ENCODE data around the gene CCND2. TPM values are rescaled to one million over a fixed set of nuclear protein-coding genes. Genes with fewer than 3 reads are reported as not detected.
A peak's percentile ranks its signal among the peaks of the same experiment; 100 is the strongest.

Gene CCND2
- total RNA-seq, 2 experiments from 2014 or later, result 357 to 369 TPM

DNA sequence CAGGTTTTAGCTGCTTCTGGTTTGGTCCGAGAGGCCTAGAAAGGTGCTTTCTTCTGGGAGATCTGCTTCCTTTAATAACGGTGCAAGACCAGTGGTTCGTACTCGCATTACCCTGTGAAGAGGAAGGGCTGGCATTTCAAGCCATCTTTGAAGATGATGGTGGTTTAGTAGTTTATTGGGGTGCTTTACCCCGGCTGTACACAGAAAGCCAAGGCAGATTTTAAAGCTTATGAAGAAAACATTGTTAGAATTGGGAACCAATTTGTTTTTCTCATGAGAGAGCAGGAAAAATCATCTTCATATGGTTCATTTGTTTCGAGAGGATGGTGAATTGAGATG is 3.6 kb downstream of the CCND2 start:
- ChIA-PET CTCF (interaction anchor here (0.6 to 8.6 kb wide), 66 partner anchors 8 to 516 kb away, joined by 3 to 109 read pairs (median 6); no protein-coding TSS in a partner anchor), POLR2A (interaction anchor here (0.6 to 2.6 kb wide), 14 partner anchors 9 to 402 kb away, joined by 3 to 12 read pairs (median 4); no protein-coding TSS in a partner anchor)
- H3K4me3 Mint-ChIP-seq, result peak overlapping the region; percentile 95
- no peaks in the 10 kb centered on the region for H3K27me3 Mint-ChIP-seq
- H3K27ac Mint-ChIP-seq, result peak overlapping the region; percentile 99
- peaks cover 66% of the 10 kb centered on the region for H3K4me1 Mint-ChIP-seq
- DNase-seq, result no peak
- H3K9me3 Mint-ChIP-seq (ENCODE audit: low read depth), result no peaks in the 10 kb centered on the region
- ATAC-seq, result no peak
- intact Hi-C loops (cut with DNase I, micrococcal nuclease), result loop anchor here (1.0 kb wide), 6 partner anchors 9 to 392 kb away; no protein-coding TSS in a partner anchor
- H3K36me3 Mint-ChIP-seq (ENCODE audit: low read depth), result peaks cover 84% of the 10 kb centered on the region

DNA sequence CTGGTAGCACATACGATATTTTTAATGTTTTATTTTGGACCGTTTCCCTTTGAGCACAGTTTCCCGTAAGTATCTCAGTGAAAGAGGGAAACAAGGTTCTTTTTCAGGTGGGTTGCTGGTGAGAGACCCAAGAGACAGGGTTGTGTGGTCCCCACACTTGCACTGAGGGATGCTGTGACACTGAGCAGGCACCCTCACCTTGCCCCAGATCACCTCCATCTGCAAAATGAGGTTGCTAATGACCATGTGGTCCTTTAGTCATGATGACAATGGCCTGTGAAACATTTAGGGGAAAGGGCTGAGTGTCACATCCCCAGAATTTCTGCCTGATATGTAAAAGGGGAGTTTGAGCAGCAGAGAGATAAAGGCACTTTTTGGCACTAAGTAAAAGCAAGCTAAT is 4.3 kb downstream of the CCND2 start:
- H3K4me3 Mint-ChIP-seq, result peak overlapping the region; percentile 95
- intact Hi-C loops (cut with DNase I, micrococcal nuclease), result loop anchor here (1.0 kb wide), 6 partner anchors 10 to 393 kb away; no protein-coding TSS in a partner anchor
- DNase-seq (no peak), ATAC-seq (no peak)
- H3K36me3 Mint-ChIP-seq (ENCODE audit: low read depth), result peaks cover 89% of the 10 kb centered on the region
- POLR2A ChIA-PET, result interaction anchor here (0.6 to 2.6 kb wide), 6 partner anchors 9 to 392 kb away, joined by 3 to 12 read pairs (median 4); no protein-coding TSS in a partner anchor
- H3K27me3 Mint-ChIP-seq, result no peaks in the 10 kb centered on the region
- no peaks in the 10 kb centered on the region for H3K9me3 Mint-ChIP-seq (ENCODE audit: low read depth)
- H3K27ac Mint-ChIP-seq, result peak overlapping the region; percentile 73
- CTCF ChIA-PET, result interaction anchor here (0.8 to 8.6 kb wide), 37 partner anchors 8 to 517 kb away, joined by 3 to 109 read pairs (median 10); no protein-coding TSS in a partner anchor
- H3K4me1 Mint-ChIP-seq, result peaks cover 68% of the 10 kb centered on the region

DNA sequence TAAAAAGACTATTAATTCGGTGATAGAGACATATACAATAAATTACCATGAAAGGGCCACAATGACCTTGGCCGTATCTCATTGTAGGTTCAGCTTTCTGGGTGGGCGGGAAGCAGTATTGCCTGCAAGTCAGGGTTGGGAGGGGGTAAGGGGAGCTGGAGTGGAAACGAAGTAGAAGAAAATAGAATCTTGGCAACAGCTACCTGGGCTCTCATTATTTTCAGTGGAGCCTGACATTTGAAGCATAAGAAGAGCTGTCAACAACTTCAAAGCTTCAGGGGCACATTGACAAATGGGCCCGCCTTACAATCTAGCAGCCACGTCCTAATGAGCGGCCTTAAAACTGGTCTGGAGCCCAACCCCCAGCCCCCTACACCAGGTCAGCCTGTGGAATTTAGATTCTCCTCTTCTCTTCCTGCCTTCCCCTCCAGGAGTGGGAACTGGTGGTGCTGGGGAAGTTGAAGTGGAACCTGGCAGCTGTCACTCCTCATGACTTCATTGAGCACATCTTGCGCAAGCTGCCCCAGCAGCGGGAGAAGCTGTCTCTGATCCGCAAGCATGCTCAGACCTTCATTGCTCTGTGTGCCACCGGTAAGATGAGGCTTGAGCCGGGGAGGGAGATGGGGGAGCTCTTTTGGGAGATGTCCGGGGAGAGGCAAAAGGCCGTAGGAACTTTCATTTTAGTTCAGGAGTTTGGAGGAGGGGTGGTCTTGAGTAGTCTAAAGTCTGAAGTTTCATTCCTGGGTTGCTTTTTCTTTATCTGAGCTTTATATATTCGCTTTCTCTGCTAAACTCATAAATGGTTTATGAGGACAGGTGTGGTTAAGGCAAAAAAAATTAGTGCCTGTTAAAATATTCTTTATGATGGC is 5.0 kb downstream of the CCND2 start:
- POLR2A ChIA-PET, result interaction anchor here (0.6 to 2.2 kb wide), 5 partner anchors 9 to 302 kb away, joined by 3 to 11 read pairs (median 3); no protein-coding TSS in a partner anchor
- H3K4me1 Mint-ChIP-seq, result peaks cover 72% of the 10 kb centered on the region
- H3K9me3 Mint-ChIP-seq (ENCODE audit: low read depth), result no peaks in the 10 kb centered on the region
- intact Hi-C loops (cut with DNase I, micrococcal nuclease), result no loop called here
- ATAC-seq (no peak), DNase-seq (no peak)
- CTCF ChIA-PET, result interaction anchor here (0.7 to 8.6 kb wide), 20 partner anchors 8 to 518 kb away, joined by 3 to 109 read pairs (median 12); no protein-coding TSS in a partner anchor
- peak overlapping the region; percentile 73 for H3K27ac Mint-ChIP-seq
- no peaks in the 10 kb centered on the region for H3K27me3 Mint-ChIP-seq
- peaks cover 96% of the 10 kb centered on the region for H3K36me3 Mint-ChIP-seq (ENCODE audit: low read depth)
- peak overlapping the region; percentile 95 for H3K4me3 Mint-ChIP-seq

DNA sequence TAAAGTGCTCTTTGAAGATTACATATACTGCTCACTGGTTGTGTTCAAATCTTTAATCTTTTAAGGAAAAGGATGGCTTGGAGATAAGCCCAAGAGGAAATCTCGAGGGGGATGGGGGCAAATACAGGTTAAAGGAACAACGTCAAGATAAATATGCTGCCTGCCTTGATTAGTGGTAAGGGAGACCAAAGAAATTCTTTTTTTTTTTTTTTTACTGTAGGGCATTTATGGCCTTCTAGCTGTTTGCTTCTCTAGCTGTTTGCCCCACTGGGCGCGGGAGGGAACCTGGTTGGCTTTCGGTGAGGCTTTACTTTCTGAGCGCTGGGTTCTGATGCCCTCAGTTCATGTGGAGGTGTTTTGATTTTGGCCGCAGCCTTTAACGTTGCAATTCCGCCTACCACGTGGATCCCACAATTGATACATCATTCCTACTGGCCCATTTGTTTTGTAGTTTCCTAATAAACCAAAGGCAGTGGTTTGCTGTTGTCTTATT is 5.7 kb downstream of the CCND2 start:
- Mint-ChIP-seq H3K4me3 (peak overlapping the region; percentile 95), H3K9me3 (ENCODE audit: low read depth) (no peaks in the 10 kb centered on the region), H3K27me3 (no peaks in the 10 kb centered on the region), H3K27ac (peak overlapping the region; percentile 73), H3K36me3 (ENCODE audit: low read depth) (peaks cover 97% of the 10 kb centered on the region), H3K4me1 (peaks cover 79% of the 10 kb centered on the region)
- ATAC-seq, result no peak
- ChIA-PET CTCF (interaction anchor here (0.6 to 8.6 kb wide), 9 partner anchors 14 to 619 kb away, joined by 3 to 109 read pairs (median 3); no protein-coding TSS in a partner anchor), POLR2A (interaction anchor here (1.5 to 1.6 kb wide), 2 partner anchors 115 to 303 kb away, joined by 3 read pairs; no protein-coding TSS in a partner anchor)
- intact Hi-C loops (cut with DNase I, micrococcal nuclease), result no loop called here
- DNase-seq, result no peak

DNA sequence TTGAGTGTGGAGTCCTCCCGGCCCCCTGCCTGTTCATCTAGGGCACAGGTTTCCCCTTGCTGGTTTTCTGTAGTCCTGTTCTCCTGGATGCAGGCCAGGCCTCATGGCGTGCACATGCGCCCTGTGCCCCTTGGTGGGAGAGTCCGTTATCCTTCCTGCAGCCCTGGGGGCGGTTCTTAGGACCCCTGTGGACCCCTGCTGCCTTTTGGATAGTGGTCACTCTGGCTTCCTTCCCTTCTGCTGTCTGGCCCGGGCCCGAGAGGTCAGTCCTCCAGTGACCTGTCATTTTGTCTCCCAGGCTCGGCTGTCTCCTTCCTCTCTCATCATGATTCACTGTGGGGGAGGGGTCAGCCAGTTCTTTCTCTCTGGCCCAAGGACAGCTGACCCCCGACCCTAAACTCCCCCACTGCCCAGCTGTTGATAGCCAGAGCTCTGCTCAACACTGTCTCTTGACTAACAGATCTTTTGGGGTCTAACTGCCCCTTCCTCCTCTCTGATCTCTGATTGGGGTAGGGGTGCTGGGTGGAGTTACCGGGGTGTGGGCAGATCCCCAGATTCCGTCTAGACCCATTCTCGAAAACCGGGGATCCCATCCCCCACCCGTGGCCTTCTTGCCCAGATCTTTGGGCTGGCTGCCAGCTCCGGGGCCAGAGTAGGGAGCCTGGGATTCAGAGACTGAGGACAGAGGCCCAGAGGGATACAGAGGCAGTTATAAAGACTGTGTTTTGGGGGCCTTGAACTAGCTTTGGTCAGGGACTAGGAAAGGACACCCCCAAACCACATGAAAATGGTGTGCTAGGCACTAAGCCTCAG is 7.0 kb downstream of the CCND2 start:
- Mint-ChIP-seq H3K27me3 (no peaks in the 10 kb centered on the region), H3K27ac (peak overlapping the region; percentile 80), H3K36me3 (ENCODE audit: low read depth) (peaks cover 99% of the 10 kb centered on the region), H3K9me3 (ENCODE audit: low read depth) (no peaks in the 10 kb centered on the region), H3K4me3 (peak overlapping the region; percentile 28), H3K4me1 (peaks cover 91% of the 10 kb centered on the region)
- ATAC-seq, result no peak
- POLR2A ChIA-PET, result interaction anchor here (0.6 kb wide), 1 partner anchor 102 kb away, joined by 3 read pairs; no protein-coding TSS in a partner anchor
- DNase-seq, result no peak
- intact Hi-C loops (cut with DNase I, micrococcal nuclease), result no loop called here
- CTCF ChIA-PET, result interaction anchor here (0.6 to 8.6 kb wide), 3 partner anchors 102 to 395 kb away, joined by 5 to 109 read pairs (median 6); no protein-coding TSS in a partner anchor

DNA sequence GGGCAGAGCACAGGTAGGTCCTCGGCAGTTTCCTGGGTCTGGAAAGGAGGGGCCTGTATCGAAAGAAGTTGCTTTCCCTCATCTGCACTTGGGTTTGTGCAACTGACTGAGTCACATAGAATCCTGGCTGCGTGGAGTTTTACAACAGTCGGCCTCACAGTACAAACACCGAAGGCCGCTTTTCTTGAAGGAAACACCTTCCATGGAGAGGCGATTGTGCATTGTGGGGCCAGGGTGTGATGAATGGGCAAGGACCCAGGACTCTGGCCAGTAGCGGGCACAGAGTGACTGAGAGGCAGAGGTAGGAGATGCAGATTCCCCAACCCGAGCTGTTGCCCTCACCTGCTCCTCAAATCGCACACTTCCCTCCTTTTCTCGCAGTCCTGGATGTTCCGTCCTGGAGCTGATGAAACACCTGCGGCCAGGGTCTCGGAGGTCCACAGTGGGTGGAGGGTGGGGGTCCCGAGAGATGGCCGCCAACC is 7.7 kb downstream of the CCND2 start:
- ATAC-seq (no peak), DNase-seq (no peak)
- intact Hi-C loops (cut with DNase I, micrococcal nuclease), result no loop called here
- H3K27me3 Mint-ChIP-seq, result no peaks in the 10 kb centered on the region
- ChIA-PET POLR2A (interaction anchor here (0.6 kb wide), 1 partner anchor 103 kb away, joined by 3 read pairs; no protein-coding TSS in a partner anchor), CTCF (interaction anchor here (0.6 to 1.2 kb wide), 2 partner anchors 10 to 197 kb away, joined by 5 read pairs; no protein-coding TSS in a partner anchor)
- H3K27ac Mint-ChIP-seq, result peak overlapping the region; percentile 80
- no peak overlapping the region for H3K4me3 Mint-ChIP-seq
- H3K36me3 Mint-ChIP-seq (ENCODE audit: low read depth), result peaks cover 99% of the 10 kb centered on the region
- H3K4me1 Mint-ChIP-seq, result peaks cover 94% of the 10 kb centered on the region
- H3K9me3 Mint-ChIP-seq (ENCODE audit: low read depth), result no peaks in the 10 kb centered on the region

DNA sequence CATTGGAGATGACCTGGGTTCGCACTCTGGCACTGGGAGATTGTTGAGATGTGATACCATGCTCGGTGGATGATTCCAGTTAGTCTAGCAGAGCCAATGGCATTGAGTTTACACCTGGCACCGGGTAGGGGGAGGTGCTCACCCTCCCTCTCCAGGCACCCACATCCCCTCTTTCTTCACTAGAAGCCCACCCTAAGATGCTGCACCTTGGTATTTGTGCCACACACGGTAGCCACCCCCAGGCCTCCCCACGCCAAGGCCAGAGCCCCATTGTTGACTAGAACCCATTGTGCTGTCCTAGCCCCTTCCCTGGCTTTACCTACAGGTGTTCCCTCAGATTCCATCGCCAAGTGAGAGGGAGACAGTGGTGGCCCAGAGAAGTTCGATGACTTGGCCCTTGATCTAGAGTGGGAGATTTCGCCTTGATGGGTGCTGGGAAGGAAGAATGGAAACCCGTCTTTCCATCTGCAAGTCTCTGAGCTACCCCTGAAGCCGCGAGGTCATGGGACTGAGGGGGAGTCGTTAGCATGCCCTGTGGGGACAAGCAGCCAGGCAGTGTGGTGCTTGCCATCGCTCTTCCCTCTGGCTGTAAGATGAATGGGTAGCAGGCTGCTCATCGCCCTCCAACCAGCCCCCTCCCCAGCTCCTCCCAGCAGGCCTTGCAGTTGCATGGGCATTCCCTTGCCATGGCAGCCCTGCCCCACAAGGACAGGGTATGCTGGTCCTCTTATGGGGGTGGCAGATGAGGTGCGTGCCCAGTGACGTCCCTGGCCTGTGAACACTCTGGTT is 8.7 kb downstream of the CCND2 start:
- no peaks in the 10 kb centered on the region for H3K9me3 Mint-ChIP-seq (ENCODE audit: low read depth)
- intact Hi-C loops (cut with DNase I, micrococcal nuclease), result no loop called here
- no peak overlapping the region for H3K27ac Mint-ChIP-seq
- peaks cover 95% of the 10 kb centered on the region for H3K4me1 Mint-ChIP-seq
- H3K4me3 Mint-ChIP-seq, result no peak overlapping the region
- H3K27me3 Mint-ChIP-seq, result no peaks in the 10 kb centered on the region
- peaks cover 99% of the 10 kb centered on the region for H3K36me3 Mint-ChIP-seq (ENCODE audit: low read depth)
- POLR2A ChIA-PET, result no interaction called here
- ATAC-seq, result peak; percentile 6
- no peak for DNase-seq
- CTCF ChIA-PET, result interaction anchor here (0.8 to 1.2 kb wide), 3 partner anchors 9 to 82 kb away, joined by 3 to 5 read pairs (median 3); no protein-coding TSS in a partner anchor

DNA sequence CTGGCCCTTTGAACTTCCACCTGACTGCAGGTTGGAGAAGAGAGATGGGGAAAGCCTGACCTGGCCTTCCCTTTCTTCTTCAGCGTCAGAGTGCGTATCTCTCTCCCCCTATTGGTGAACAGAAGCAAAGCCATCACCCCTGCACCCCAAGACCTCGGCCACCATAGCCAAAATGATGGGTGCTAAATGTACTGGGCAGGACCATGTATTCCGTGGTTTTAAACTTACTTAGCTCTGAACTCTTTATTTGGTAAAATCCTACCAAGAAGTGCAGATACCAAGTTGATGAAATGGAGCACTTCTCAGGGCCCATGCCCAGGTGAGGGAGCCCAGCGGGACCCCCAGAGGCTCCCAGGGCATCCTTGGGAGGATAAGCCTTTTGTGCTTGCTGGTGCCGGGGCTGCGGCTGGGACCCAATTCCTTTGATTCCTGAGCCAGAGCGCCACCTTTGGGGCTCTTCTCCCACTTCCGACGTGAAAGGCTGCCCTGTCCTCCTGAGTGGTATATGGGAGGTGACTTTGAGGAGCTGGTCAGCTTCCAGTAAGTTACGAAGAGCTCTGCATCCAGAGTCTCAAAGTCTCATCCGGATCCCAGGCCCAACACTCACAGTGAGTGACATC is 9.4 kb downstream of the CCND2 start:
- peaks cover 95% of the 10 kb centered on the region for H3K4me1 Mint-ChIP-seq
- ChIA-PET CTCF (interaction anchor here (0.6 to 1.3 kb wide), 5 partner anchors 16 to 317 kb away, joined by 3 to 5 read pairs (median 3); no protein-coding TSS in a partner anchor), POLR2A (interaction anchor here (0.6 to 1.6 kb wide), 3 partner anchors 12 to 147 kb away, joined by 3 to 4 read pairs (median 3); no protein-coding TSS in a partner anchor)
- no peaks in the 10 kb centered on the region for H3K27me3 Mint-ChIP-seq
- H3K4me3 Mint-ChIP-seq, result no peak overlapping the region
- no peak overlapping the region for H3K27ac Mint-ChIP-seq
- H3K9me3 Mint-ChIP-seq (ENCODE audit: low read depth), result no peaks in the 10 kb centered on the region
- intact Hi-C loops (cut with DNase I, micrococcal nuclease), result no loop called here
- peak; percentile 6 for ATAC-seq
- H3K36me3 Mint-ChIP-seq (ENCODE audit: low read depth), result peaks cover 98% of the 10 kb centered on the region
- no peak for DNase-seq

DNA sequence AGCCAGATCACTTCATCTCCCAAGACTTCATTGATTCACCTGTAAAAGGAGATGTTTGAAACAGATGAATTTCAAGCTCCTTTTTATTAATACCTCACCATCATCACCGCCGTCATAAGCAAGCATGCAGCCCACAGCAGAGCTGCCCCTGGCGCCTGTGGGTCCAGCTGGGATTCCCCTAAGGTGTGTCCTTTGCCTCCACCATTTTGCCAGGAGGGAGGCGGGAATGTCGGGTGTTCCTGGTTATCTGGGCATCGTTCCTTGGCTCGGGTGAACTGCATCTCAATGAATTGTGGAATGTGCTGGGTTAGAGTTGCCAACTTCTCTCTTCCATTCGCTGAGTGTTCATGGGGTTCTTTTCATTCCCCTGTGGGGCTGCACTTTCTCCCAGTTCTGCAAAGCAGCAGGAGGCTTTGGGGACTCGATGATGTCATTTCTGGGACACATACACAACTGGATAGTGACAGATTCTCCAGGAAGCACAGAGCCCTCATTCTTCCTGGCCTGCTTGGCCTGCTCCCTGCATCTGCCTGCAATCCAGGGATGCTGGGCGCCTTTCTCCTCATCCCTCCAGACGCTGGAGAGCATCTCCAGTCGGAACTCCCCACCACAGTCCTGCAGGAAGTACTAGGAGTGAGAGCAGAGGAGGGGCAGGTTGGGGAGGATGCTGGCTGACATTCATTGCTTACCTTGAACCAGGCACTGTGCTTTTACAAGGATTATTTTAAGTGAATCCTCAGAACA is 10.1 kb downstream of the CCND2 start:
- DNase-seq (no peak), ATAC-seq (no peak)
- H3K4me3 Mint-ChIP-seq, result no peak overlapping the region
- intact Hi-C loops (cut with DNase I, micrococcal nuclease), result no loop called here
- H3K4me1 Mint-ChIP-seq, result peaks cover 95% of the 10 kb centered on the region
- ChIA-PET POLR2A (interaction anchor here (0.6 to 1.6 kb wide), 4 partner anchors 13 to 147 kb away, joined by 3 to 4 read pairs (median 3); no protein-coding TSS in a partner anchor), CTCF (interaction anchor here (0.6 to 1.3 kb wide), 5 partner anchors 16 to 318 kb away, joined by 3 to 5 read pairs (median 3); no protein-coding TSS in a partner anchor)
- peaks cover 98% of the 10 kb centered on the region for H3K36me3 Mint-ChIP-seq (ENCODE audit: low read depth)
- peak overlapping the region; percentile 30 for H3K27ac Mint-ChIP-seq
- no peaks in the 10 kb centered on the region for H3K9me3 Mint-ChIP-seq (ENCODE audit: low read depth)
- no peaks in the 10 kb centered on the region for H3K27me3 Mint-ChIP-seq

Measured in activated CD4-positive, alpha-beta T cell treated with anti-CD3 and anti-CD28 coated beads for 36 hours (primary cell).